COLO668 (cell line): ENCODE results near the gene KLHL29.
A peak's percentile ranks its signal among the peaks of the same experiment; 100 is the strongest.

Experiments used
- DNase-seq: peaks from one replicate; lab custom pipeline; 2025; ENCODE audit not compliant: unreplicated experiment; lab: John Stamatoyannopoulos, UW

Gene KLHL29

GRCh38 chr2:23545396-23545795 is 160.4 kb downstream of the KLHL29 start:
- DNase-seq, result peak; percentile 39

- peak; percentile 39 for DNase-seq
Measured at GRCh38 chr2:23545811-23546210, 160.8 kb downstream of the KLHL29 start.

DNA sequence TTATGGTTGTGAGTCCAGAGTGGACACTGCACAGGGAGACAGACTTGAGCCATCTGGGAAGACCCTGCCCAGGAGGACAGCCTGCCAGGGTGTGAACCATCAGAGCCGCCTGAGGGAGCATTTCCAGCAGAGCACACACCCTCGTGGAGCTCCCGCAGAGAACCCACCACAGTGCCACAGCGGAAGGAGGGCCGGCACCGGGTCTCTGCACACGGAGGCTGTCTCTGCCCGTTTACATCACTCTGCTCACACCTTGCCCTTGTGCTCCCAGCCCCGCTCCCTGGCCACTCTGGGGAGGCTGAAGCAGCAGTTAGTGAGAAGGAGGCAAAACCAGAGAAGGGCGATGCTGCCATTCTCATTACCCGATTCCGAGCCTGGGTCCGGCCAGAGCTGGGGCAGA is 161.9 kb downstream of the KLHL29 start:
- no peak for DNase-seq

GRCh38 chr2:23547725-23548124 is 162.7 kb downstream of the KLHL29 start:
- DNase-seq, result no peak

- DNase-seq, result no peak
Measured at GRCh38 chr2:23548143-23548769, 163.3 kb downstream of the KLHL29 start.

DNA sequence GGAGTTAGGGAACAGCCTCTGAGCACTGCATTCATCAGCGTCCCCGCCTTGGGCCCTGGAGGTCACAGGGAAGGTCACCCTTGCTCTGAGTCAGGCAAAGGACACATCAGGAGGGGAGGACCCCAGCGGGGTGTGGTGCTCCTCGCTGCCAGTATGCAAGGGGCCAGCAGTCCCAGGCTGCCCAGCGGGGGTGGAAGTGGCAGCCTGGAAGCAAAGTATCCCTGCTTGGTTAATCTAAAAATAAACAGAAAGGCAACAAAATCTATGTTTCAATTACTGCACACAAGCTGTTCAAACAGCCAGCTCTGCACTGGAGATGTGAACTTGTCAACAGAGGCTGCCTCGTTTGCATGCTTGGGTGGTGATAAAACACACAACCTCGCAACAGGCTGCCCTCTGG is 164.1 kb downstream of the KLHL29 start:
- peak; percentile 83 for DNase-seq

GRCh38 chr2:23549821-23550530 is 165.0 kb downstream of the KLHL29 start:
- no peak for DNase-seq

DNA sequence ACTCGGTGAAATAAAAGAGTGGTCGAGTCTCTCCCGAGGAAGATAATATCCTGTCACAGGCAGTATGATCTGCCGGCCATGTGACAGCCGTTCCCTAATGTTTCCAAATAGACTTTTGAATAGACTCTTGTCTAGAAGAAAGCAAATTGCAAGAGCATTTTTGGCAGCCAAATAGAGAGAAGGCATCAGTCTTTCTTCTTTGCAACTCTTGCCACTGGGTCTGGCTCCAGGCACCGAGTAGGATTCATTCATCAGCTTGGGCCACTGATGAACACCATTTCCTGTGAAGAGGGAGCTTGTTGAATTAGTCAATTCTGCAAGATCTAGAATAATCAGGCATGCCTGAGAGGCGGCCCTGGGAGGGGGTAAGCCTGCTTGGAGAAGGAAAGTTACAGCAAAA is 165.6 kb downstream of the KLHL29 start:
- DNase-seq, result no peak

DNA sequence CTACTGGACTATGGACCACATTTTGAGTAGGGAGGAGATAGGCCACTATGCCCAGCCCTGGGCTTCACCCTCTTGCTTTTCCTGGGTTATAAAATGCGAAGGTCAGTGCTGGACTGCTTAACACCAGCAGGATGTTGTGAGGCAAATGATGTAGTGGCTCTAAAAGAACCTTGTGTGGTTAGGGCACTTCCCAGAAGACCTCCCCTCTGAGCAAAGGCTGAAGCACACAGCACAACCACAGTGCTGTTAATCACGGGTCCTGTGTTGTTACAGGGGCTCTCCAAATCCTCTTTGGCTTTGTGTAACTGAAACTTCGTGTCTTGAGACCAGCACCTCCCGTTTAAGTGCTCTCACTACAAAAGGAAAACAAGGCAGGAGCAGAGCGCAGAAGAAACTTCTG is 166.9 kb downstream of the KLHL29 start:
- no peak for DNase-seq

DNA sequence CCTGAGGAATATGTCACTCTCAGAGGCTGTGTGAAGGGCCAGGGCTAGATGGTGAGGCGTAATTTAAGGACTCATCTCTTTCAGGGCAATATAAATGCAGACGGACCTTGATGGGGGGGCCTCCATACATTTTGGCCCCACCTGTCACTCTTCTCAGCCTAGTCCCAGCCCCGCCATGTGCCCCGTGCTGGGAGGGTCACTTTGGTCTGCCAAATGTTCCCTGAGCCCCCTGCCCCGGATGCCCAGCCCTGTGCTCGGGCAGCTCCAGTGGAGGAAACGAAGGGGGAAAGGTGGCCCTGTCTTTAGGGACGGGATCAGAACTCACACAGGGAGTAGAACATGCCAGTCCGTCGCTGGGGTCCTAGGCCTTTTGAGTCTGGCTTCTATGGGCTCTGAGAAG is 168.6 kb downstream of the KLHL29 start:
- DNase-seq, result no peak

DNA sequence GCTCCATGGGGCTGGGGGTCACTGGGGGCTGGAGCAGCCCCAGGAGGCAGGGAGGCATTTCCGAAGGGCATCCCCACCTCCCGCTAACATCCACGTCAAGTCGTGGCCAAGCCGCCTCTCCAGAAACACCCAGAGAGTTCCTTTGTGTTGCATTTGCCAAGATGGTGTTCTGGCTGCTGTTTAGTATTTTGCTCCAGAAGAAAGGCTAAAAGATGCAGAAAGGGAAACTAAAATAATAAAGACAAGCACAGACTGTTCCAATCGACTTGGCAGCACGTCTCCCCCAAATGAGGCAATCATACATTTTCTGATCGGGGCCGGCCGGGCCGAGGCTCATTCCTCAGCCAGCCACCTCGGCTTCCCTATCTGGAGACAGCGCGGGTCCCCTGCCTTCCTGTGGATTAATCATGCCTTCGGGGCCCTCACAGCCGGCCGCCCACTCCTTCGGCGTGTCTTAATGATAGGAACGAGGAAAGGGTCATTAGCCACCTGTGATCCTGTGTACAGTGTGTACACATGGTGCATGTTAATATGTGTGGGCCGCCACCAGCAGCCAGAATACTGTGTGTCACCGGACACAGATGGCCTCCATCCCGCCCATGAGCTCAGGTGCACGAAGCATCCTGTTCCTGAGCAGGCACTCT is 169.2 kb downstream of the KLHL29 start:
- DNase-seq, result peak; percentile 71

DNA sequence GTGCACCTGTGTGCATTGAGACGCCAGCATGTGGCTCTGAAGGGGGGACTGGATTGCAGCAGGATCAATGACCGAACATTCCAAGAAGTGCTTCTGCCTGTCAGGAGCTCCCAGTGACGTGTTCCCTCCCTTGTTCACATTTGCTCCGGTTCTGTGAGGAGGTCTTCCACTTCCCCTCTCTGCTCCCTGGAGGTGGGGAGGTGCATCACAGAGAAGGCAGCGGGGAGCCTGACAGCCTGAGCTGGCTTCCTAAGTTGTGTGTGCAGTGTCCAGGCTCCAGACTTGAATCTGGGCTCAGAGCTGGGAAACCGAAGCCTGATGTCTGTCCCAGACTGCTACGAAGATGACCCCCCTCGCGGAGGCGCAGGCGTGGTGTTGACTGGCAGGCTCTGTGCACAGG is 171.0 kb downstream of the KLHL29 start:
- no peak for DNase-seq

DNA sequence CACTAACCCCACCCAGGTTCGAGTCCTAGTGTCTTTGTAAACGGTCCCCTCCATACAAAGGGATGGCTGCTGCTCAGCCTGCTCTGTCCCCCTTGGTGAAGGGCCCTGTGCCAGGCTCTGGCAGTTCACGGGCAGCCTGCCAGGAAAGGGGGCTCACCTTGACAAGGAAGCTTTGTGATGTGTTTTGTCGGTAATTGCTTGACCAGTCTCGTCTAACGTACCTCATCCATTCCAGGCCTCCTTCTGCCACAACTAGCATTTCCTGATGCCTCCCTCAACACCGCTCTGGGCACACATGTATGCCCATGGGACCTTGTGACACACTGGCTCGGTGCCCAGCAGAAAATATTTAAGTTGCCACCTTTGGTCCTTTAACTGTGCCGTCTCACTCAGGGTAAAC is 171.9 kb downstream of the KLHL29 start:
- peak; percentile 27 for DNase-seq

GRCh38 chr2:23557455-23557854 is 172.5 kb downstream of the KLHL29 start:
- no peak for DNase-seq

- DNase-seq, result no peak
Measured at GRCh38 chr2:23559561-23560239, 174.7 kb downstream of the KLHL29 start.

- DNase-seq, result no peak
Measured at GRCh38 chr2:23561088-23561487, 176.1 kb downstream of the KLHL29 start.

- DNase-seq, result no peak
Measured at GRCh38 chr2:23561544-23561943, 176.6 kb downstream of the KLHL29 start.

- no peak for DNase-seq
Measured at GRCh38 chr2:23562143-23562542, 177.2 kb downstream of the KLHL29 start.

GRCh38 chr2:23563151-23563550 is 178.2 kb downstream of the KLHL29 start:
- no peak for DNase-seq

- DNase-seq, result no peak
Measured at GRCh38 chr2:23563673-23564614, 179.0 kb downstream of the KLHL29 start.

DNA sequence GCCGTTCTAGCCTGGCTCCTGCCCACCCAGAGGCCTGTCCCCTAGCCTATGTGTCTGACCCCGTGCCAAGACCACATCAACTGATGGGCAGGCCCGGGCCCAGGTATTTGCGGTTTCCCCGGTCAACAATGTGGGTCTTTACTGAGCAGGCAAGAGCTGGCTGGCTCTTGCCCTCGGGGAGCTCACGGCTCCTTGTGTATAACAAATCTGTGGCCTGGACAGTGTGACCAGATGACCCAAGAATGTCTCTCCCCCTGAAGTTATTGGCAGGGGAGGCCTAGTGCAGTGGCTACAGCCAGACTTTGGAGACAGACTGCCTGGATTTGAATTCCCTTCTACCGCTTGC is 179.6 kb downstream of the KLHL29 start:
- DNase-seq, result no peak
